HL-60 (cell line): ENCODE results near the gene IFTAP.

Experiments used
- DNase-seq, 2 experiments: peaks; one replicate each; pipeline ENCODE4 v3.0.0-alpha.2; 2010 to 2020; ENCODE audit warnings: low read depth in 1 of 2, low spot score in 1 of 2
- H3K27ac ChIP-seq: fragments of 250-450 bp; sonication (Bioruptor Pico); replicated peaks from 2 replicates; pipeline ENCODE4 v1.5.1; 2020; ENCODE audit warnings: mild to moderate bottlenecking, moderate library complexity
- H3K27me3 ChIP-seq: fragments of 250-450 bp; sonication (Bioruptor Pico); 2 replicates; pipeline ENCODE4 v1.5.1; 2021; ENCODE audit warnings: mild to moderate bottlenecking, moderate library complexity; ENCODE audit not compliant: insufficient read depth, poor library complexity, severe bottlenecking
- H3K4me3 ChIP-seq: replicated peaks from 2 replicates; pipeline ENCODE4 v1.5.1; 2011; ENCODE audit warnings: mild to moderate bottlenecking, control low read depth, low read length; ENCODE audit not compliant: insufficient read depth
- CTCF ChIP-seq: IDR thresholded peaks from one replicate; pipeline ENCODE4 v1.5.1; 2011; ENCODE audit warnings: low read length, control low read depth, inconsistent platforms; ENCODE audit not compliant: insufficient read depth
- GABPA ChIP-seq: IDR thresholded peaks from 2 replicates; pipeline ENCODE4 v1.6.1; 2012; ENCODE audit warnings: low read depth
- POLR2AphosphoS5 ChIP-seq: IDR thresholded peaks from 2 replicates; pipeline ENCODE4 v1.6.1; 2012; ENCODE audit warnings: low read depth
- REST ChIP-seq: IDR thresholded peaks from 2 replicates; pipeline ENCODE4 v1.6.1; 2012; ENCODE audit warnings: low read depth; ENCODE audit not compliant: insufficient replicate concordance
- SPI1 ChIP-seq: IDR thresholded peaks from 2 replicates; pipeline ENCODE4 v1.6.1; 2012; ENCODE audit warnings: low read depth, mild to moderate bottlenecking, borderline replicate concordance

IFTAP gene

GRCh38 chr11:36700246-36700645 is 105.9 kb downstream of the IFTAP start:
- no peak overlapping the region for H3K27ac ChIP-seq
- TF ChIP-seq CTCF = no peak
- no peak overlapping the region for H3K4me3 ChIP-seq
- peaks cover 3% of the 10 kb centered on the region for H3K27me3 ChIP-seq
- DNase-seq = no peak

- Histone ChIP-seq H3K4me3 (no peak overlapping the region), H3K27ac (no peak overlapping the region), H3K27me3 (peaks cover 6% of the 10 kb centered on the region)
- DNase-seq = peak; percentile 8 to 49
- TF ChIP-seq POLR2AphosphoS5 = no peak
- TF ChIP-seq REST = no peak
- no peak for TF ChIP-seq GABPA
- peak; percentile 47 for TF ChIP-seq CTCF
Measured at GRCh38 chr11:36702330-36703054, 108.2 kb downstream of the IFTAP start.

GRCh38 chr11:36703055-36703404 is 108.7 kb downstream of the IFTAP start:
- DNase-seq = no peak
- peaks cover 6% of the 10 kb centered on the region for H3K27me3 ChIP-seq
- no peak overlapping the region for H3K4me3 ChIP-seq
- TF ChIP-seq REST (no peak), CTCF (no peak), SPI1 (no peak), GABPA (no peak), POLR2AphosphoS5 (no peak)
- H3K27ac ChIP-seq = no peak overlapping the region
